K562 (cell line): ENCODE measurements around the gene ANXA9. TPM values are rescaled to one million over a fixed set of nuclear protein-coding genes. Genes with fewer than 3 reads are reported as not detected.

Experiments used
- CHD2 ChIP-seq: IDR thresholded peaks from 2 replicates; pipeline ENCODE4 v1.6.1; 2011; ENCODE audit warnings: low read depth, low read length
- FUS ChIP-seq: fragments of 200-400 bp; formaldehyde crosslinking; optimal IDR thresholded peaks from 2 replicates; pipeline ENCODE3; 2017; ENCODE audit warnings: low read depth, low read length
- HLTF ChIP-seq: fragments of 450-650 bp; IDR thresholded peaks from 2 replicates; pipeline ENCODE4 v1.6.1; 2016
- NCOA4 ChIP-seq: fragments of 450-650 bp; IDR thresholded peaks from 2 replicates; pipeline ENCODE4 v1.6.1; 2018; ENCODE audit warnings: mild to moderate bottlenecking; ENCODE audit not compliant: partially characterized antibody
- PYGO2 ChIP-seq: fragments of 450-650 bp; IDR thresholded peaks from 2 replicates; pipeline ENCODE4 v1.6.1; 2016; ENCODE audit warnings: mild to moderate bottlenecking, missing genetic modification characterization, moderate library complexity, missing compliant biosample characterization
- ZNF140 ChIP-seq: fragments of 250-450 bp; sonication (Bioruptor Pico); IDR thresholded peaks from 2 replicates; pipeline ENCODE4 v1.8.0; 2021; ENCODE audit warnings: moderate library complexity, mild to moderate bottlenecking, inconsistent platforms
- ZNF282 ChIP-seq: sonication (generic); formaldehyde crosslinking; IDR thresholded peaks from 2 replicates; pipeline ENCODE4 v1.8.1; 2023; ENCODE audit warnings: missing genetic modification reagents
- ZNF830 ChIP-seq: fragments of 250-450 bp; sonication (Bioruptor Pico); IDR thresholded peaks from 2 replicates; pipeline ENCODE4 v1.5.0; 2021; ENCODE audit warnings: mild to moderate bottlenecking
- polyA plus RNA-seq, 8 experiments: library from polyadenylated mRNA; depleted of rRNA in 4 of 8; stranded (reverse) in 5 of 8; unstranded in 3 of 8; fragments of >200 nt; fragmentation: Nextera tagmentation in 2 of 8; fragmentation: Illumina TruSeq in 1 of 8; extraction: Ambion mirVana in 2 of 8; extraction: Trizol in 1 of 8; gene quantifications; 2 replicates each; pipeline versions ENCODE4 v1.2.1 to v1.2.3, GENCODE V29; 2011 to 2014; ENCODE audit warnings: inconsistent platforms in 1 of 8, missing spikeins in 1 of 8
- total RNA-seq, 7 experiments: library from RNA; depleted of rRNA in 6 of 7; stranded (reverse); fragments of >200 nt in 6 of 7; fragmentation: Illumina TruSeq in 2 of 7; extraction: Trizol in 2 of 7; gene quantifications; 2 replicates each; pipeline versions ENCODE4 v1.2.1 to v1.2.3, GENCODE V29; 2011 to 2021; ENCODE audit warnings: low replicate concordance in 1 of 7
- TF ChIP-seq, protein P1 (sequence below): sonication (generic); formaldehyde crosslinking; IDR thresholded peaks from 2 replicates; pipeline ENCODE4 v1.8.1; 2023; ENCODE audit warnings: mild to moderate bottlenecking, missing genetic modification reagents
- TF ChIP-seq, protein P2 (sequence below), 2 experiments: fragments of 450-650 bp; conservative IDR thresholded peaks; 2 replicates each; pipeline ENCODE4 v1.6.1; 2017; ENCODE audit warnings: mild to moderate bottlenecking in 2 of 2, moderate library complexity in 2 of 2
- TF ChIP-seq, protein P3 (sequence below), 2 experiments: fragments of 450-650 bp in 1 of 2; sonication (generic) in 1 of 2; formaldehyde crosslinking in 1 of 2; IDR thresholded peaks; 2 replicates each; pipeline versions ENCODE4 v1.7.1 to v1.9.0; 2016 to 2022; ENCODE audit warnings: inconsistent platforms in 1 of 2, mild to moderate bottlenecking in 1 of 2, missing genetic modification reagents in 1 of 2
- TF ChIP-seq, protein P4 (sequence below): sonication (generic); formaldehyde crosslinking; IDR thresholded peaks from 2 replicates; pipeline ENCODE4 v1.8.0; 2023; ENCODE audit warnings: mild to moderate bottlenecking, missing genetic modification reagents

ANXA9 gene
- total and polyA plus RNA-seq, 9 of the 15 experiments (the other 6 are each of a cell fraction or from before 2014, with no cell fraction given), result 0.24 to 1.6 (median 0.57) TPM

DNA sequence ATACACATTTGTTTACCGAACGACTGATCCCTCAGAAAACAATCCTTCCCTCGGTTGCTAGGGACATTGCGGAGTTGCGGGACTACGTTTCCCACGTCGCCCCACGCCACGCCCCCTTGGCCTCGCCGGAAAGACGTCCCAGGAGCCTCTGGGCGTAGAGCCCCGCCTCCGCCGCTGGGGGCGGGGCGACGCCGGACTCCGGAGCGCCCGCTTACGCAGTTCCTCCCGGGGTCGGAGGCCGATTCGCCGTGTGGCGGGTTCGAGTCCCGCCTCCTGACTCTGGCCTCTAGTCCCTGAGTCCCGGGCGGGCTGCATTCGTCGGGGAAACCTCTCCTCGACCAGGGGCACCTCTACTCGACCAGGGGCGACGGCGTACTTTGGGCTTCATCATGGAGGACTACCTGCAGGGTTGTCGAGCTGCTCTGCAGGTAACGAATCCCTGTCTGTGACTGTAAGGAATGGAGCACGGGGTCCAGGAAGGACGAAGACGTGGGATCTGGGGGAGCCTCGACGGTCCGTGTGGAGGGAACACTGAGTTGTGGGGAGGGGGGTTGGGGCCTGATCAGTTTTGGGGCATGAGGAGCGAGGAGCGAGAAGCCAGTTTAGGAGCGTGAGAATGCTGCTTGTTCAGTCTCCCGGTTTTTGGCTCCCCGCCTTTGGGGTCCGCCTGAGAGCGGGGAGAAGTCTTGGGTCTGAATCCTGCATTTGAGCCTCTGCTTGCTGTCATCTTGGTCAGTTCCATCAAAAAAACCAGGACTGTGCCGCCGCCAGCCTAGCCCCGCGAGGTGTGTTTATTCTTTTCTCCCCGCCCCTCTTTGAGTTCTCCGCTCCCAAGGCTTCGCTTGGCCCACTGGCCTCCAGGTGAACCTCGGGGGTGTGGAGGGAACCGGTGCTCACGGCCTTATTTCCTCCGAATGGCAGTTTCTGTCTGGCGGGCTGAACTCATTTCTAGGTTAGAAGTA, 26.4 kb downstream of the ANXA9 start, which contains the start of gene PRUNE1 (continued):
- peak; percentile 92 for TF ChIP-seq HLTF
- TF ChIP-seq ZNF282 (CRISPR knock-in tag), result 0 out of 2 replicates have a peak, but pooled peaks have one; percentile 67
- TF ChIP-seq, protein P1, sequence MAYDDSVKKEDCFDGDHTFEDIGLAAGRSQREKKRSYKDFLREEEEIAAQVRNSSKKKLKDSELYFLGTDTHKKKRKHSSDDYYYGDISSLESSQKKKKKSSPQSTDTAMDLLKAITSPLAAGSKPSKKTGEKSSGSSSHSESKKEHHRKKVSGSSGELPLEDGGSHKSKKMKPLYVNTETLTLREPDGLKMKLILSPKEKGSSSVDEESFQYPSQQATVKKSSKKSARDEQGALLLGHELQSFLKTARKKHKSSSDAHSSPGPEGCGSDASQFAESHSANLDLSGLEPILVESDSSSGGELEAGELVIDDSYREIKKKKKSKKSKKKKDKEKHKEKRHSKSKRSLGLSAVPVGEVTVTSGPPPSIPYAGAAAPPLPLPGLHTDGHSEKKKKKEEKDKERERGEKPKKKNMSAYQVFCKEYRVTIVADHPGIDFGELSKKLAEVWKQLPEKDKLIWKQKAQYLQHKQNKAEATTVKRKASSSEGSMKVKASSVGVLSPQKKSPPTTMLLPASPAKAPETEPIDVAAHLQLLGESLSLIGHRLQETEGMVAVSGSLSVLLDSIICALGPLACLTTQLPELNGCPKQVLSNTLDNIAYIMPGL, result peak; percentile 62; the same call in 1 of the 2 replicates
- TF ChIP-seq, protein P2, sequence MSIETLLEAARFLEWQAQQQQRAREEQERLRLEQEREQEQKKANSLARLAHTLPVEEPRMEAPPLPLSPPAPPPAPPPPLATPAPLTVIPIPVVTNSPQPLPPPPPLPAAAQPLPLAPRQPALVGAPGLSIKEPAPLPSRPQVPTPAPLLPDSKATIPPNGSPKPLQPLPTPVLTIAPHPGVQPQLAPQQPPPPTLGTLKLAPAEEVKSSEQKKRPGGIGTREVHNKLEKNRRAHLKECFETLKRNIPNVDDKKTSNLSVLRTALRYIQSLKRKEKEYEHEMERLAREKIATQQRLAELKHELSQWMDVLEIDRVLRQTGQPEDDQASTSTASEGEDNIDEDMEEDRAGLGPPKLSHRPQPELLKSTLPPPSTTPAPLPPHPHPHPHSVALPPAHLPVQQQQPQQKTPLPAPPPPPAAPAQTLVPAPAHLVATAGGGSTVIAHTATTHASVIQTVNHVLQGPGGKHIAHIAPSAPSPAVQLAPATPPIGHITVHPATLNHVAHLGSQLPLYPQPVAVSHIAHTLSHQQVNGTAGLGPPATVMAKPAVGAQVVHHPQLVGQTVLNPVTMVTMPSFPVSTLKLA (conservative IDR thresholded peaks at IDR 0.05), result peak; percentile 2 to 40; a peak in 2 of 4 replicates
- TF ChIP-seq, protein P3, sequence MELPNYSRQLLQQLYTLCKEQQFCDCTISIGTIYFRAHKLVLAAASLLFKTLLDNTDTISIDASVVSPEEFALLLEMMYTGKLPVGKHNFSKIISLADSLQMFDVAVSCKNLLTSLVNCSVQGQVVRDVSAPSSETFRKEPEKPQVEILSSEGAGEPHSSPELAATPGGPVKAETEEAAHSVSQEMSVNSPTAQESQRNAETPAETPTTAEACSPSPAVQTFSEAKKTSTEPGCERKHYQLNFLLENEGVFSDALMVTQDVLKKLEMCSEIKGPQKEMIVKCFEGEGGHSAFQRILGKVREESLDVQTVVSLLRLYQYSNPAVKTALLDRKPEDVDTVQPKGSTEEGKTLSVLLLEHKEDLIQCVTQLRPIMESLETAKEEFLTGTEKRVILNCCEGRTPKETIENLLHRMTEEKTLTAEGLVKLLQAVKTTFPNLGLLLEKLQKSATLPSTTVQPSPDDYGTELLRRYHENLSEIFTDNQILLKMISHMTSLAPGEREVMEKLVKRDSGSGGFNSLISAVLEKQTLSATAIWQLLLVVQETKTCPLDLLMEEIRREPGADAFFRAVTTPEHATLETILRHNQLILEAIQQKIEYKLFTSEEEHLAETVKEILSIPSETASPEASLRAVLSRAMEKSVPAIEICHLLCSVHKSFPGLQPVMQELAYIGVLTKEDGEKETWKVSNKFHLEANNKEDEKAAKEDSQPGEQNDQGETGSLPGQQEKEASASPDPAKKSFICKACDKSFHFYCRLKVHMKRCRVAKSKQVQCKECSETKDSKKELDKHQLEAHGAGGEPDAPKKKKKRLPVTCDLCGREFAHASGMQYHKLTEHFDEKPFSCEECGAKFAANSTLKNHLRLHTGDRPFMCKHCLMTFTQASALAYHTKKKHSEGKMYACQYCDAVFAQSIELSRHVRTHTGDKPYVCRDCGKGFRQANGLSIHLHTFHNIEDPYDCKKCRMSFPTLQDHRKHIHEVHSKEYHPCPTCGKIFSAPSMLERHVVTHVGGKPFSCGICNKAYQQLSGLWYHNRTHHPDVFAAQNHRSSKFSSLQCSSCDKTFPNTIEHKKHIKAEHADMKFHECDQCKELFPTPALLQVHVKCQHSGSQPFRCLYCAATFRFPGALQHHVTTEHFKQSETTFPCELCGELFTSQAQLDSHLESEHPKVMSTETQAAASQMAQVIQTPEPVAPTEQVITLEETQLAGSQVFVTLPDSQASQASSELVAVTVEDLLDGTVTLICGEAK (IDR thresholded peaks at IDR 0.05), result peak; percentile 75
- TF ChIP-seq, protein P3 (CRISPR knock-in tag; IDR thresholded peaks at IDR 0.05), result no peak
- no peak for TF ChIP-seq ZNF830
- no peak for TF ChIP-seq FUS
- no peak for TF ChIP-seq CHD2
- TF ChIP-seq PYGO2 (tag), result no peak
- TF ChIP-seq NCOA4, result no peak
- TF ChIP-seq ZNF140 (CRISPR knock-in tag), result no peak
- TF ChIP-seq, protein P4, sequence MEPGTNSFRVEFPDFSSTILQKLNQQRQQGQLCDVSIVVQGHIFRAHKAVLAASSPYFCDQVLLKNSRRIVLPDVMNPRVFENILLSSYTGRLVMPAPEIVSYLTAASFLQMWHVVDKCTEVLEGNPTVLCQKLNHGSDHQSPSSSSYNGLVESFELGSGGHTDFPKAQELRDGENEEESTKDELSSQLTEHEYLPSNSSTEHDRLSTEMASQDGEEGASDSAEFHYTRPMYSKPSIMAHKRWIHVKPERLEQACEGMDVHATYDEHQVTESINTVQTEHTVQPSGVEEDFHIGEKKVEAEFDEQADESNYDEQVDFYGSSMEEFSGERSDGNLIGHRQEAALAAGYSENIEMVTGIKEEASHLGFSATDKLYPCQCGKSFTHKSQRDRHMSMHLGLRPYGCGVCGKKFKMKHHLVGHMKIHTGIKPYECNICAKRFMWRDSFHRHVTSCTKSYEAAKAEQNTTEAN (CRISPR knock-in tag), result no peak
